Brain microvascular endothelial cell (primary cell): ENCODE measurements around the gene LAMA3.
A peak's percentile ranks its signal among the peaks of the same experiment; 100 is the strongest.

Experiments used
- DNase-seq: peaks from one replicate; pipeline ENCODE4 v3.0.0-alpha.2; 2020
- H3K27ac ChIP-seq: fragments of 250-450 bp; sonication (Bioruptor Pico); 2 replicates; pipeline ENCODE4 v1.5.1; 2020; ENCODE audit warnings: mild to moderate bottlenecking, moderate library complexity
- H3K27me3 ChIP-seq: fragments of 250-450 bp; sonication (Bioruptor Pico); replicated peaks from 2 replicates; pipeline ENCODE4 v1.5.1; 2020; ENCODE audit warnings: mild to moderate bottlenecking
- H3K36me3 ChIP-seq: fragments of 250-450 bp; sonication (Bioruptor Pico); replicated peaks from 2 replicates; pipeline ENCODE4 v1.5.1; 2020; ENCODE audit warnings: mild to moderate bottlenecking
- H3K4me3 ChIP-seq: 2 replicates; pipeline ENCODE4 v1.5.1; 2011; ENCODE audit warnings: low read depth, mild to moderate bottlenecking, control low read depth, low read length, moderate library complexity
- in situ Hi-C: cut with HindIII; loops from 2 replicates; pipeline ENCODE4 v1.10.0; 2017; ENCODE audit warnings: low sequenced_read_pairs, low pct_ligation_motif_present
- TF ChIP-seq, protein P1 (sequence below): IDR thresholded peaks from 2 replicates; pipeline ENCODE4 v1.5.1; 2011; ENCODE audit warnings: low read depth, mild to moderate bottlenecking, moderate library complexity, low read length, control low read depth, inconsistent platforms; ENCODE audit errors: missing control alignments

Gene LAMA3

GRCh38 chr18:23798824-23799223, 109.6 kb downstream of the LAMA3 start:
- H3K36me3 ChIP-seq: no peaks in the 10 kb centered on the region
- H3K27ac ChIP-seq: no peak overlapping the region
- no peak overlapping the region for H3K4me3 ChIP-seq
- H3K27me3 ChIP-seq: no peaks in the 10 kb centered on the region
- TF ChIP-seq, protein P1, sequence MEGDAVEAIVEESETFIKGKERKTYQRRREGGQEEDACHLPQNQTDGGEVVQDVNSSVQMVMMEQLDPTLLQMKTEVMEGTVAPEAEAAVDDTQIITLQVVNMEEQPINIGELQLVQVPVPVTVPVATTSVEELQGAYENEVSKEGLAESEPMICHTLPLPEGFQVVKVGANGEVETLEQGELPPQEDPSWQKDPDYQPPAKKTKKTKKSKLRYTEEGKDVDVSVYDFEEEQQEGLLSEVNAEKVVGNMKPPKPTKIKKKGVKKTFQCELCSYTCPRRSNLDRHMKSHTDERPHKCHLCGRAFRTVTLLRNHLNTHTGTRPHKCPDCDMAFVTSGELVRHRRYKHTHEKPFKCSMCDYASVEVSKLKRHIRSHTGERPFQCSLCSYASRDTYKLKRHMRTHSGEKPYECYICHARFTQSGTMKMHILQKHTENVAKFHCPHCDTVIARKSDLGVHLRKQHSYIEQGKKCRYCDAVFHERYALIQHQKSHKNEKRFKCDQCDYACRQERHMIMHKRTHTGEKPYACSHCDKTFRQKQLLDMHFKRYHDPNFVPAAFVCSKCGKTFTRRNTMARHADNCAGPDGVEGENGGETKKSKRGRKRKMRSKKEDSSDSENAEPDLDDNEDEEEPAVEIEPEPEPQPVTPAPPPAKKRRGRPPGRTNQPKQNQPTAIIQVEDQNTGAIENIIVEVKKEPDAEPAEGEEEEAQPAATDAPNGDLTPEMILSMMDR: no peak
- in situ Hi-C loops: no loop called here
- no peak for DNase-seq

- Histone ChIP-seq H3K27me3 (no peaks in the 10 kb centered on the region), H3K4me3 (no peak overlapping the region), H3K36me3 (no peaks in the 10 kb centered on the region), H3K27ac (no peak overlapping the region)
- TF ChIP-seq, protein P1: no peak
- in situ Hi-C loops: no loop called here
- no peak for DNase-seq
Observed at GRCh38 chr18:23799540-23799939, 110.3 kb downstream of the LAMA3 start.

DNA sequence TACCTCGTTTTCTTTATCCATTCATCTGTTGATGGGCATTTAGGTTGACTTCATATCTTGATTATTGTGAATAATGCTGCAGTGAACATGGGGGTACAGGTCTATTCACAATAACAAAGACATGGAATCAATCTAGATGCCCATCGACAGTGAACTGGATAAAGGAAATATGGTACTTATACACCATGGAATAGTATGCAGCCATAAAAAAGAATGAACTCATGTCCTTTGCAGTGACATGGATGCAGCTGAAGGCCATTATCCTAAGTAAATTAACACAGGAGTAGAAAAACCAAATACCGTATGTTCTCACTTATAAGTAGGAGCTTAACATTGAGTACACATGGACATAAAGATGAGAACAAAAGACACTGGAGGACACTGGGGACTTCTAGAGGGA, 111.6 kb downstream of the LAMA3 start:
- TF ChIP-seq, protein P1: no peak
- in situ Hi-C loops: no loop called here
- no peak overlapping the region for H3K4me3 ChIP-seq

DNA sequence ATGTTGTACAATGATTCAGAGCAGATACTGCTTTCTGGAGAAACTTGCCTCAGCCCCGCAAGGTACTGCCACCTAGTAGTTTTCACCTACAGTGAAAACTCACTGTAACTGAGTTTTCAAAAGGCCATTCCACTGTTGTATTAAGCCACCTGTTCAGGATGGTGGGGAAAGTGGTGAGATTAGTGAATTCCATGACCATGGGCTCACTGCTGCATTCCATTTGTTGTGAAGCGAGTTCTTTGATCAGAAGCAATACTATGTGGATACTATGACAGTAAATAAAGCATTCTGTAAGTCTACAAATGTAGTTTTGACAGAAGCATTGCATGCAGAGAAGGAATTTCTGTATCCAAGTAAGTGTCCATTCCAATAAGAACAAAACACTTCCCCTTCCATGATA, 113.6 kb downstream of the LAMA3 start:
- Histone ChIP-seq H3K27ac (no peak overlapping the region), H3K36me3 (no peaks in the 10 kb centered on the region), H3K27me3 (no peaks in the 10 kb centered on the region), H3K4me3 (no peak overlapping the region)
- no peak for DNase-seq
- in situ Hi-C loops: no loop called here
- TF ChIP-seq, protein P1: no peak

More for the DNA sequence above, 111.6 kb downstream of the LAMA3 start:
- no peak overlapping the region for H3K27ac ChIP-seq
- H3K36me3 ChIP-seq: no peaks in the 10 kb centered on the region
- H3K27me3 ChIP-seq: no peaks in the 10 kb centered on the region
- DNase-seq: no peak

- Histone ChIP-seq H3K36me3 (no peaks in the 10 kb centered on the region), H3K27me3 (no peaks in the 10 kb centered on the region), H3K4me3 (no peak overlapping the region), H3K27ac (no peak overlapping the region)
- in situ Hi-C loops: no loop called here
- TF ChIP-seq, protein P1: no peak
- no peak for DNase-seq
Observed at GRCh38 chr18:23803755-23804154, 114.5 kb downstream of the LAMA3 start.

DNA sequence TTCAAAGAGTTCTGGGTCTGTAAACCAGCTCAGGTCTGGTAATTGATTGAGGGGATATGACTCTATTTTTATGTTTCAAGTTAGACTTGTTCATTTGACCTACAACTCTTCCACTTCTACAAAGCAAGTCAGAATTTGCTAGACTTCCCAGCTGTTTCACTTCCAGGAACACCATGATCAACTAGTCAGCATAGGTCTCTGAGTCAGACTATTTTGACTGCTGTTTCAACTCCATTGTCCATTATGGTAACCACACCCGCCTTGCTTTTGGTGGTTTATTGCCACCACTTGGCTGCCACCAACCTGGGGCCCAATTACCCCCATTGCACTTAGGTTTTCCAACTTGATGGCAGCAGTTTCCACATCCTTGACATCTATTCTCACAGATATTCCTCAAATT, 116.6 kb downstream of the LAMA3 start:
- TF ChIP-seq, protein P1: no peak
- H3K27ac ChIP-seq: no peak overlapping the region
- DNase-seq: peak; percentile 18
- no peaks in the 10 kb centered on the region for H3K27me3 ChIP-seq
- H3K36me3 ChIP-seq: no peaks in the 10 kb centered on the region
- in situ Hi-C loops: no loop called here
- H3K4me3 ChIP-seq: no peak overlapping the region
